ENCODE results near the gene FILIP1L. TPM values are rescaled to one million over a fixed set of nuclear protein-coding genes. Genes with fewer than 3 reads are reported as not detected.

The FILIP1L gene
- polyA plus RNA-seq, 1 of the 3 experiments (the other 2 are of a cell fraction), result 26.8 TPM

DNA sequence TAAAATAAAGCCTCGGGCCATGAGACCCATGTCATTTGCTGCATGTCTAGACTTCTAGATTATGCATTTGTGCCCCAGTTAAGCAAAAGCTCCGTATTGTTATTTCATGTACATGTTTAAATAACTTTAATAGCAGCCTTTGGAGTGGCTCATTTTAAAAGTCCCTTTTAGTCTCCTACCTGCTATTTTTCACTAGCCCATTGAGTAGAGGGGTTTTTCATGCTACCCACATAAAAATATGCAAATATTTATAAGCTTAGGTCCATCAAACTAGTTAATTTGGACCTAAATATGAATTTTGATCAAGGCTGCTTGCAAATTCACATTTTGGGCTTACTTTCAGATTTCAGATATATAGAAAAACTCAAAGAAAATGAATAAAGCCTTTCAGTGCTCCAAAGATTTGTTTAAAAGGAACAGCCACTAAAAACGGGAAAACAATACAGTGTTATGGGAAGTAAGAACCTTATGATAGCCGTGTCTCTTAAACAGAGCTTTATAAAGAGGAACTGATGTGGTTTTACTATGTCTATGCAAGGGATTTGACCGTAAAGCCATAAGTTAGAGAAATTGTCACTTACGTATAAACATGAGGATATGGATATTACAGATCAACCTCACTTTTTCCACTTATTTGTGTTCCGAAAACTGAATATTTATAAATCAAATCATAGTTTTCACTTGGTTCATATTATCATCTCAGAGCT is 30.0 kb downstream of the FILIP1L start:
- H3K9me2 ChIP-seq, result no peaks in the 10 kb centered on the region
- no peak overlapping the region for H3K4me3 ChIP-seq (ENCODE audit: low read depth in 2 of 2, low read length in 1 of 2)
- no peaks in the 10 kb centered on the region for H3K9me3 ChIP-seq
- 90% methylated on average over 7 of the region's 7 CpGs for WGBS (ENCODE audit: low lambda C conversion rate)
- no peaks in the 10 kb centered on the region for H3K36me3 ChIP-seq (replicated peaks in 1 of 2; ENCODE audit: control insufficient read depth in 1 of 2, insufficient read depth in 2 of 2, low read length in 1 of 2)
- POLR2A ChIA-PET, result no interaction called here
- H4K20me1 ChIP-seq (ENCODE audit: insufficient read depth), result no peaks in the 10 kb centered on the region
- peaks cover 11% of the 10 kb centered on the region for H3F3A ChIP-seq (replicated peaks; ENCODE audit: insufficient read depth)
- H3K4me1 ChIP-seq (ENCODE audit: control insufficient read depth in 1 of 2, insufficient read depth in 2 of 2, low read depth in 1 of 2, low read length in 1 of 2), result peaks cover 0 to 10% of the 10 kb centered on the region in 2 experiments; a peak in 2 of 4 replicates
- no peak for DNase-seq
- H3K9ac ChIP-seq, result no peak overlapping the region
- CTCF ChIA-PET, result interaction anchor here (0.9 to 2.1 kb wide), 6 partner anchors 15 to 170 kb away, joined by 3 to 7 read pairs (median 4); no protein-coding TSS in a partner anchor
- no peaks in the 10 kb centered on the region for H3K79me2 ChIP-seq (ENCODE audit: insufficient read depth)
- H3K4me2 ChIP-seq, result no peak overlapping the region
- H3K27me3 ChIP-seq (ENCODE audit: insufficient read depth), result no peaks in the 10 kb centered on the region
- H2AFZ ChIP-seq (ENCODE audit: low read depth), result no peak overlapping the region
- H3K27ac ChIP-seq (ENCODE audit: low read depth in 2 of 2, low read length in 1 of 2), result no peak overlapping the region
- TF ChIP-seq TEAD4 (IDR thresholded peaks at IDR 0.05; ENCODE audit: borderline replicate concordance, insufficient read depth) (no peak), YY1 (IDR thresholded peaks at IDR 0.05; ENCODE audit: low read depth) (no peak), MEF2A (IDR thresholded peaks at IDR 0.05; ENCODE audit: borderline replicate concordance, low read depth) (no peak), EP300 (IDR thresholded peaks at IDR 0.05; ENCODE audit: borderline replicate concordance in 1 of 2, low read depth in 1 of 2, low read length in 1 of 2) (no peak), JUND (IDR thresholded peaks at IDR 0.05) (no peak), MXI1 (IDR thresholded peaks at IDR 0.05; ENCODE audit: low read depth, low read length) (no peak), FOXJ3 (CRISPR knock-in tag; IDR thresholded peaks at IDR 0.05) (no peak), FOSL2 (IDR thresholded peaks at IDR 0.05; ENCODE audit: borderline replicate concordance, low read depth) (no peak), SIN3A (IDR thresholded peaks at IDR 0.05; ENCODE audit: borderline replicate concordance, low read depth, low read length) (no peak)
- TF ChIP-seq, protein P1, sequence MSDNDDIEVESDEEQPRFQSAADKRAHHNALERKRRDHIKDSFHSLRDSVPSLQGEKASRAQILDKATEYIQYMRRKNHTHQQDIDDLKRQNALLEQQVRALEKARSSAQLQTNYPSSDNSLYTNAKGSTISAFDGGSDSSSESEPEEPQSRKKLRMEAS (IDR thresholded peaks at IDR 0.05; ENCODE audit: low read depth), result no peak
- TF ChIP-seq, protein P2, sequence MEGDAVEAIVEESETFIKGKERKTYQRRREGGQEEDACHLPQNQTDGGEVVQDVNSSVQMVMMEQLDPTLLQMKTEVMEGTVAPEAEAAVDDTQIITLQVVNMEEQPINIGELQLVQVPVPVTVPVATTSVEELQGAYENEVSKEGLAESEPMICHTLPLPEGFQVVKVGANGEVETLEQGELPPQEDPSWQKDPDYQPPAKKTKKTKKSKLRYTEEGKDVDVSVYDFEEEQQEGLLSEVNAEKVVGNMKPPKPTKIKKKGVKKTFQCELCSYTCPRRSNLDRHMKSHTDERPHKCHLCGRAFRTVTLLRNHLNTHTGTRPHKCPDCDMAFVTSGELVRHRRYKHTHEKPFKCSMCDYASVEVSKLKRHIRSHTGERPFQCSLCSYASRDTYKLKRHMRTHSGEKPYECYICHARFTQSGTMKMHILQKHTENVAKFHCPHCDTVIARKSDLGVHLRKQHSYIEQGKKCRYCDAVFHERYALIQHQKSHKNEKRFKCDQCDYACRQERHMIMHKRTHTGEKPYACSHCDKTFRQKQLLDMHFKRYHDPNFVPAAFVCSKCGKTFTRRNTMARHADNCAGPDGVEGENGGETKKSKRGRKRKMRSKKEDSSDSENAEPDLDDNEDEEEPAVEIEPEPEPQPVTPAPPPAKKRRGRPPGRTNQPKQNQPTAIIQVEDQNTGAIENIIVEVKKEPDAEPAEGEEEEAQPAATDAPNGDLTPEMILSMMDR (IDR thresholded peaks at IDR 0.05), result no peak
- TF ChIP-seq, protein P3, sequence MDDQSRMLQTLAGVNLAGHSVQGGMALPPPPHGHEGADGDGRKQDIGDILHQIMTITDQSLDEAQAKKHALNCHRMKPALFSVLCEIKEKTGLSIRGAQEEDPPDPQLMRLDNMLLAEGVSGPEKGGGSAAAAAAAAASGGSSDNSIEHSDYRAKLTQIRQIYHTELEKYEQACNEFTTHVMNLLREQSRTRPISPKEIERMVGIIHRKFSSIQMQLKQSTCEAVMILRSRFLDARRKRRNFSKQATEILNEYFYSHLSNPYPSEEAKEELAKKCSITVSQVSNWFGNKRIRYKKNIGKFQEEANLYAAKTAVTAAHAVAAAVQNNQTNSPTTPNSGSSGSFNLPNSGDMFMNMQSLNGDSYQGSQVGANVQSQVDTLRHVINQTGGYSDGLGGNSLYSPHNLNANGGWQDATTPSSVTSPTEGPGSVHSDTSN (IDR thresholded peaks at IDR 0.05), result no peak
- TF ChIP-seq, protein P4, sequence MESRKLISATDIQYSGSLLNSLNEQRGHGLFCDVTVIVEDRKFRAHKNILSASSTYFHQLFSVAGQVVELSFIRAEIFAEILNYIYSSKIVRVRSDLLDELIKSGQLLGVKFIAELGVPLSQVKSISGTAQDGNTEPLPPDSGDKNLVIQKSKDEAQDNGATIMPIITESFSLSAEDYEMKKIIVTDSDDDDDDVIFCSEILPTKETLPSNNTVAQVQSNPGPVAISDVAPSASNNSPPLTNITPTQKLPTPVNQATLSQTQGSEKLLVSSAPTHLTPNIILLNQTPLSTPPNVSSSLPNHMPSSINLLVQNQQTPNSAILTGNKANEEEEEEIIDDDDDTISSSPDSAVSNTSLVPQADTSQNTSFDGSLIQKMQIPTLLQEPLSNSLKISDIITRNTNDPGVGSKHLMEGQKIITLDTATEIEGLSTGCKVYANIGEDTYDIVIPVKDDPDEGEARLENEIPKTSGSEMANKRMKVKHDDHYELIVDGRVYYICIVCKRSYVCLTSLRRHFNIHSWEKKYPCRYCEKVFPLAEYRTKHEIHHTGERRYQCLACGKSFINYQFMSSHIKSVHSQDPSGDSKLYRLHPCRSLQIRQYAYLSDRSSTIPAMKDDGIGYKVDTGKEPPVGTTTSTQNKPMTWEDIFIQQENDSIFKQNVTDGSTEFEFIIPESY (IDR thresholded peaks at IDR 0.05; ENCODE audit: borderline replicate concordance, low read depth), result no peak

Measured in SK-N-SH (cell line).